BJ (cell line): Measurements from ENCODE around the gene ARIH2. TPM values are rescaled to one million over a fixed set of nuclear protein-coding genes. Genes with fewer than 3 reads are reported as not detected.
A peak's percentile ranks its signal among the peaks of the same experiment; 100 is the strongest.

Experiments
- CTCF ChIA-PET: fragments of 350-600 bp; formaldehyde crosslinking; extraction: SDS; loops from one replicate; lab custom pipeline; 2021; ENCODE audit warnings: antibody characterized with exemption, inconsistent platforms; lab: Yijun Ruan, JAX
- POLR2A ChIA-PET: fragments of 300-600 bp; sonication (Branson Sonifier 250); formaldehyde crosslinking; extraction: SDS; loops from one replicate; lab custom pipeline; 2021; ENCODE audit warnings: antibody characterized with exemption; lab: Charles Lee
- DNase-seq: peaks from one replicate; pipeline ENCODE4 v3.0.0-alpha.2; 2011; ENCODE audit warnings: low read depth
- H3K27me3 ChIP-seq: 2 replicates; pipeline ENCODE4 v1.6.0; 2011; ENCODE audit warnings: low read length; ENCODE audit not compliant: control insufficient read depth, insufficient read depth
- H3K36me3 ChIP-seq: 2 replicates; pipeline ENCODE4 v1.5.1; 2011; ENCODE audit warnings: low read length; ENCODE audit not compliant: control insufficient read depth, insufficient read depth
- H3K4me3 ChIP-seq: 2 replicates; pipeline ENCODE4 v1.5.1; 2011; ENCODE audit warnings: low read depth, mild to moderate bottlenecking, control low read depth, low read length
- CTCF ChIP-seq: IDR thresholded peaks from 2 replicates; pipeline ENCODE4 v1.5.1; 2011; ENCODE audit warnings: low read depth, mild to moderate bottlenecking, control low read depth, inconsistent platforms, low read length, moderate library complexity; ENCODE audit not compliant: insufficient read depth
- polyA plus RNA-seq: library from polyadenylated mRNA; depleted of rRNA; stranded (reverse); fragments of >200 nt; gene quantifications from 2 replicates; pipeline ENCODE4 v1.2.3, GENCODE V29; 2011

Gene ARIH2
- polyA plus RNA-seq, 1 experiment = 96.7 TPM

- POLR2A ChIA-PET = interaction anchor here (0.8 to 1.4 kb wide), 2 partner anchors 11 to 29 kb away, joined by 3 read pairs; partner anchors contain the start of gene P4HTM
- peaks cover 21% of the 10 kb centered on the region for H3K36me3 ChIP-seq
- CTCF ChIA-PET = interaction anchor here (1.2 to 6.6 kb wide), 3 partner anchors 9 to 29 kb away, joined by 3 to 60 read pairs (median 4); partner anchors contain the start of genes P4HTM and WDR6
- H3K4me3 ChIP-seq = peak overlapping the region; percentile 70
- no peak for DNase-seq
- TF ChIP-seq CTCF = no peak
- H3K27me3 ChIP-seq = no peaks in the 10 kb centered on the region
Observed at GRCh38 chr3:49018707-49019006, 100.0 kb downstream of the ARIH2 start.

GRCh38 chr3:49019941-49020329, 101.3 kb downstream of the ARIH2 start:
- CTCF ChIA-PET = interaction anchor here (2.8 to 6.6 kb wide), 4 partner anchors 8 to 74 kb away, joined by 20 to 60 read pairs (median 26); partner anchors contain the start of genes P4HTM, QRICH1 and WDR6
- POLR2A ChIA-PET = interaction anchor here (0.5 to 1.4 kb wide), 5 partner anchors 10 to 331 kb away, joined by 3 to 19 read pairs (median 4); partner anchors contain the start of genes IMPDH2 and WDR6
- DNase-seq = no peak
- peak overlapping the region; percentile 88 for H3K4me3 ChIP-seq
- H3K27me3 ChIP-seq = no peaks in the 10 kb centered on the region
- no peak for TF ChIP-seq CTCF
- H3K36me3 ChIP-seq = peaks cover 23% of the 10 kb centered on the region

- ChIA-PET CTCF (interaction anchor here (0.9 to 6.6 kb wide), 8 partner anchors 9 to 151 kb away, joined by 3 to 60 read pairs (median 15); partner anchors contain the start of genes KLHDC8B, LAMB2, P4HTM and QRICH1), POLR2A (interaction anchor here (0.5 to 1.5 kb wide), 8 partner anchors 9 to 331 kb away, joined by 3 to 19 read pairs (median 4); partner anchors contain the start of genes IMPDH2 and WDR6)
- Histone ChIP-seq H3K36me3 (peaks cover 23% of the 10 kb centered on the region), H3K4me3 (peak overlapping the region; percentile 88), H3K27me3 (no peaks in the 10 kb centered on the region)
- TF ChIP-seq CTCF = no peak
- DNase-seq = no peak
Observed at GRCh38 chr3:49020330-49021212, 101.9 kb downstream of the ARIH2 start.

GRCh38 chr3:49021213-49021812, 102.7 kb downstream of the ARIH2 start:
- Histone ChIP-seq H3K4me3 (peak overlapping the region; percentile 88), H3K27me3 (no peaks in the 10 kb centered on the region), H3K36me3 (peaks cover 25% of the 10 kb centered on the region)
- no peak for TF ChIP-seq CTCF
- ChIA-PET CTCF (interaction anchor here (0.6 to 6.6 kb wide), 11 partner anchors 9 to 196 kb away, joined by 3 to 60 read pairs (median 7); partner anchors contain the start of genes KLHDC8B, LAMB2, P4HTM and QRICH1), POLR2A (interaction anchor here (0.6 to 1.5 kb wide), 4 partner anchors 8 to 255 kb away, joined by 3 to 7 read pairs (median 3); partner anchors contain the start of genes IMPDH2 and WDR6)
- DNase-seq = peak; percentile 80
